MCF 10A (cell line): ENCODE results near the gene TOB2. TPM values are rescaled to one million over a fixed set of nuclear protein-coding genes. Genes with fewer than 3 reads are reported as not detected.

Source experiments
- BruUV-seq: library from RNA; stranded (reverse); fragments of 400-500 nt; replicated peaks from 2 replicates; lab custom pipeline; 2021; lab: Mats Ljungman, UMichigan
- CTCF ChIA-PET: fragments of 300-600 bp; sonication (Branson Sonifier 250); formaldehyde crosslinking; extraction: SDS; loops from one replicate; lab custom pipeline; 2021; ENCODE audit warnings: antibody characterized with exemption, inconsistent platforms; lab: Yijun Ruan, JAX
- POLR2A ChIA-PET: fragments of 300-600, 350-650 bp; sonication (Branson Sonifier 250); formaldehyde crosslinking; extraction: SDS; loops from one replicate; lab custom pipeline; 2020; ENCODE audit warnings: antibody characterized with exemption, inconsistent platforms; lab: Yijun Ruan, JAX
- DNase-seq: peaks from one replicate; pipeline ENCODE4 v3.0.0-alpha.2; 2018; ENCODE audit not compliant: unreplicated experiment
- H3K27ac Mint-ChIP-seq: one replicate; pipeline ENCODE4 v1.8.0; 2022; ENCODE audit warnings: mild to moderate bottlenecking, low read depth, mixed read lengths; ENCODE audit not compliant: unreplicated experiment
- H3K27me3 Mint-ChIP-seq: one replicate; pipeline ENCODE4 v1.8.0; 2022; ENCODE audit warnings: mixed read lengths; ENCODE audit not compliant: insufficient read depth, unreplicated experiment
- H3K36me3 Mint-ChIP-seq: one replicate; pipeline ENCODE4 v1.8.0; 2022; ENCODE audit warnings: mild to moderate bottlenecking, moderate library complexity, mixed read lengths; ENCODE audit not compliant: insufficient read depth, unreplicated experiment
- H3K4me1 Mint-ChIP-seq: one replicate; pipeline ENCODE4 v1.8.0; 2022; ENCODE audit warnings: mixed read lengths; ENCODE audit not compliant: insufficient read depth, unreplicated experiment
- H3K4me3 Mint-ChIP-seq: one replicate; pipeline ENCODE4 v1.8.0; 2022; ENCODE audit warnings: mild to moderate bottlenecking, moderate library complexity, mixed read lengths; ENCODE audit not compliant: unreplicated experiment
- H3K9me3 Mint-ChIP-seq: one replicate; pipeline ENCODE4 v1.8.0; 2022; ENCODE audit warnings: mixed read lengths; ENCODE audit not compliant: unreplicated experiment
- intact Hi-C: fragments of 100-400 bp; cut with micrococcal nuclease; formaldehyde crosslinking; loops from 2 replicates; pipeline ENCODE4 v1.14.1; 2022
- total RNA-seq: library from RNA; stranded (reverse); gene quantifications from 2 replicates; pipeline ENCODE4 v1.2.3, GENCODE V29; 2022
- TF ChIP-seq, protein P1 (sequence below): fragments of 200-600 bp; IDR thresholded peaks from one replicate; pipeline ENCODE4 v1.8.0; 2022; ENCODE audit warnings: antibody characterized with exemption, mild to moderate bottlenecking; ENCODE audit not compliant: unreplicated experiment

The TOB2 gene
- total RNA-seq, 1 experiment from 2014 or later, result 25.4 TPM

DNA sequence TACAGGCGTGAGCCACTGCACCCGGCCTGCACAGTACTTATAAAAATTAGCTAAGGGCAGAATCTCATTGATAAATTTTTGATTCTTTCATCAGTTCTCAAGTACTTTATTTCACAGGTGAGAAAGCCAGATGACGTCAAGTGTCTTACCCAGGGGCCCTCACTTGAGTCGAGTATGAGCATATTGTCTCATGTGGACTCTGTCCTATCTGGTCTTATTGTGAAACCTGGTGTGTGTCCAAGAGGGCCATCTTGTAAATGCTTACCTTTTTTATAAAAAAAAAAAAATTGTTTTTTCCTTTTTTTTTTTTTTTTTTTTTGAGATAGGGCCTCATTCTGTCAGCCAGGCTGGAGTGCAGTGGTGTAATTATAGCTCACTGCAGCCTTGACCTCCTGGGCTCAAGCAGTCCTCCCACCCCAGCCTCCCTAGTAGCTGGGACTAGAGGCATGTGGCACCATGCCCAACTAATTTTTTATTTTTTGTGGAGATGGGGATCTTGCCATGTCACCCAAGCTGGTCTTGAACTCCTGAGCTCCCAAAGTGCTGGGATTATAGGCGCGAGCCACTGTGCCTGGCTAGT, 28.4 kb upstream of the TOB2 start:
- H3K9me3 Mint-ChIP-seq, result no peaks in the 10 kb centered on the region

DNA sequence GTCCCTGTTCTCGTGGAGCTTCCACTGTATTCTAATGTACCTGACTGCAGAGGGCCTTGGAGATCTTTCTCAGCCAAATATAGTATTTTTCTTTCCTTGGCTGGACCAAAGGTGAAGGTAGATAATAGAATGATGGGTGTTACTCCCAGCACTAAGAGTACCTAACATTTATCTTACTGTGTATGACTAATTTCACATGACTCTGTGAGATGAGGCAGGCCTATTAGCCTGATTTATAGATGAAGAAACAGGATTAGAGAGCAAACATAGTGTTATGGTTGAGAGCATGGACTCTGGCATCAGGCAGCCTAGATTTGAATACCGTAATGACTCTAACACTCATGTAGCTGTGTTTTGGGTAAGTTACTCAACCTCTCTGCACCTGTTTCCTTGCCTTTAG, 25.0 kb upstream of the TOB2 start:
- POLR2A ChIA-PET, result interaction anchor here (4.4 to 5.9 kb wide), 2 partner anchors 7 to 25 kb away, joined by 39 to 302 read pairs; partner anchors contain the start of gene TOB2
- no peak overlapping the region for H3K27ac Mint-ChIP-seq
- peaks cover 42% of the 10 kb centered on the region for H3K36me3 Mint-ChIP-seq
- no peaks in the 10 kb centered on the region for H3K9me3 Mint-ChIP-seq
- BruUV-seq, result no TSS peak
- H3K27me3 Mint-ChIP-seq, result no peaks in the 10 kb centered on the region
- DNase-seq, result no peak
- intact Hi-C loops, result no loop called here
- CTCF ChIA-PET, result interaction anchor here (0.8 to 1.3 kb wide), 3 partner anchors 22 to 68 kb away, joined by 3 to 5 read pairs (median 4); no protein-coding TSS in a partner anchor
- TF ChIP-seq, protein P1, sequence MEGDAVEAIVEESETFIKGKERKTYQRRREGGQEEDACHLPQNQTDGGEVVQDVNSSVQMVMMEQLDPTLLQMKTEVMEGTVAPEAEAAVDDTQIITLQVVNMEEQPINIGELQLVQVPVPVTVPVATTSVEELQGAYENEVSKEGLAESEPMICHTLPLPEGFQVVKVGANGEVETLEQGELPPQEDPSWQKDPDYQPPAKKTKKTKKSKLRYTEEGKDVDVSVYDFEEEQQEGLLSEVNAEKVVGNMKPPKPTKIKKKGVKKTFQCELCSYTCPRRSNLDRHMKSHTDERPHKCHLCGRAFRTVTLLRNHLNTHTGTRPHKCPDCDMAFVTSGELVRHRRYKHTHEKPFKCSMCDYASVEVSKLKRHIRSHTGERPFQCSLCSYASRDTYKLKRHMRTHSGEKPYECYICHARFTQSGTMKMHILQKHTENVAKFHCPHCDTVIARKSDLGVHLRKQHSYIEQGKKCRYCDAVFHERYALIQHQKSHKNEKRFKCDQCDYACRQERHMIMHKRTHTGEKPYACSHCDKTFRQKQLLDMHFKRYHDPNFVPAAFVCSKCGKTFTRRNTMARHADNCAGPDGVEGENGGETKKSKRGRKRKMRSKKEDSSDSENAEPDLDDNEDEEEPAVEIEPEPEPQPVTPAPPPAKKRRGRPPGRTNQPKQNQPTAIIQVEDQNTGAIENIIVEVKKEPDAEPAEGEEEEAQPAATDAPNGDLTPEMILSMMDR, result no peak
- no peak overlapping the region for H3K4me3 Mint-ChIP-seq
- peaks cover 39% of the 10 kb centered on the region for H3K4me1 Mint-ChIP-seq

More for the DNA sequence above, 28.4 kb upstream of the TOB2 start:
- DNase-seq, result no peak
- Mint-ChIP-seq H3K4me1 (peaks cover 31% of the 10 kb centered on the region), H3K27me3 (no peaks in the 10 kb centered on the region), H3K36me3 (peaks cover 40% of the 10 kb centered on the region), H3K27ac (no peak overlapping the region), H3K4me3 (no peak overlapping the region)
- BruUV-seq, result no TSS peak
- ChIA-PET CTCF (interaction anchor here (0.7 kb wide), 1 partner anchor 123 kb away, joined by 3 read pairs; no protein-coding TSS in a partner anchor), POLR2A (interaction anchor here (0.6 to 1.0 kb wide), 3 partner anchors 13 to 515 kb away, joined by 3 to 4 read pairs (median 3); no protein-coding TSS in a partner anchor)
- TF ChIP-seq, protein P1, result no peak
- intact Hi-C loops, result no loop called here

DNA sequence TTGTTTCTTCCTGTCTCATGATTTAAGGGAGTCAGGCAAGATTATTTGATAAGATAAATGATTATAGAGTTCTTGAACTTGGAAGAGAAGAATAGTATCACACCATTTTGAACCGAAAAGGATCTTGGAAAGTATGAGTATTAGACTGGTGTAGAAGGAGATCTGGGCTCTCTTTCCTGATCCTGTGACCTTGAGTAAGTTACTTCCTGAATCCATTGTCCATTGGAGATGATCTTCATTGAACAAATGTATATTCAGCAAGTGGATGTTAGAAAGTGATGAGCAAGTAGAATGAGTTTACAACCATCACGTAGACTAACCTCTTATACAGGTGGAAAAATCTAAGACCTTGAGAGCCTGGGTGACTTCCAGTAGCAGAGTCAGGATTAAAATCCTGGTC, 24.3 kb upstream of the TOB2 start:
- ChIA-PET POLR2A (interaction anchor here (4.4 to 5.9 kb wide), 2 partner anchors 8 to 24 kb away, joined by 39 to 302 read pairs; partner anchors contain the start of gene TOB2), CTCF (interaction anchor here (0.8 to 1.3 kb wide), 2 partner anchors 21 to 47 kb away, joined by 3 to 5 read pairs; no protein-coding TSS in a partner anchor)
- H3K36me3 Mint-ChIP-seq, result peaks cover 45% of the 10 kb centered on the region
- H3K27me3 Mint-ChIP-seq, result no peaks in the 10 kb centered on the region
- peak overlapping the region; percentile 96 for H3K4me3 Mint-ChIP-seq
- H3K27ac Mint-ChIP-seq, result no peak overlapping the region
- TF ChIP-seq, protein P1, result no peak
- no peak for DNase-seq
- no peaks in the 10 kb centered on the region for H3K9me3 Mint-ChIP-seq
- BruUV-seq, result no TSS peak
- intact Hi-C loops, result no loop called here
- peaks cover 39% of the 10 kb centered on the region for H3K4me1 Mint-ChIP-seq

DNA sequence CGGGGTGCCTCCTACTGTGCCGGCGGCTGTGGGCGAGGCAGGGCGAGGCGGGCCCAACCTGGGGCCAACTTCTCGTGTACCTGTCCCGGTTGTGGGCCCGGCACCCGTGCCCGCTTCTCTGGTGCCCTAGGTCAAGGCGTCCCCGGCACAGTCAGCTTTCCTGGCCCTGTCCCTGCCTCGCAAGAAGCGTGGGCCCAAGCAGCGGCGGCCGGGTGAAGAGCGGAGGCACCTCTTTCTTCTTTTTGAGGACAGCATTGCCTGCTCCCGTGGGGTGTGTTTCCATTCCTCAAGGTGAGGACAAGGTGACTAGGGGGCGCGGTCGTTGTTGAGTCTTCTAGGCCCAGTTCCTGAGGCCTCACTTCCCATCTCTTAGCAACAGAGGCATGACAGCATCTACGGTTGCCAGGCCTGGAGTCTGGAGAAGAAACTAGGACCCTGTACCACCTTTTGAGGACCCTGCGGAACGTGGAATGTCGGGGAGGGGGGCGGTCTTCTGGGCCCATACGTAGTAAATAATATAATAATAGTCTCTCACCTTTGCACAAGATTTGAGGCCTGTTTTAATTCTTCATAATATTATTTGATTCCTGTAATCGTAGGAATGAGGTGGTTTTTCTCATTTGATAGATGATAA, 22.7 kb upstream of the TOB2 start:
- H3K4me1 Mint-ChIP-seq, result peaks cover 39% of the 10 kb centered on the region
- peak overlapping the region; percentile 96 for H3K4me3 Mint-ChIP-seq
- peak overlapping the region; percentile 100 for H3K27ac Mint-ChIP-seq
- TF ChIP-seq, protein P1, result no peak
- no peaks in the 10 kb centered on the region for H3K9me3 Mint-ChIP-seq
- DNase-seq, result no peak
- intact Hi-C loops, result no loop called here
- ChIA-PET POLR2A (interaction anchor here (0.6 to 5.9 kb wide), 34 partner anchors 9 to 965 kb away, joined by 3 to 302 read pairs (median 6); partner anchors contain the start of genes EP300, PMM1, POLR3H and RANGAP1), CTCF (interaction anchor here (1.2 to 3.5 kb wide), 4 partner anchors 26 to 65 kb away, joined by 3 to 14 read pairs (median 4); no protein-coding TSS in a partner anchor)
- BruUV-seq, result no TSS peak
- peaks cover 49% of the 10 kb centered on the region for H3K36me3 Mint-ChIP-seq
- H3K27me3 Mint-ChIP-seq, result no peaks in the 10 kb centered on the region
